K562 (cell line): ENCODE measurements around the gene HMX1.

ENCODE experiments used
- NFRKB ChIP-seq: fragments of 450-650 bp; IDR thresholded peaks from 2 replicates; pipeline ENCODE4 v1.6.1; 2016; ENCODE audit warnings: low read depth
- POLR2AphosphoS5 ChIP-seq: IDR thresholded peaks from 2 replicates; pipeline ENCODE4 v1.6.1; 2011; ENCODE audit warnings: mild to moderate bottlenecking, low read depth, low read length, moderate library complexity; ENCODE audit not compliant: control insufficient read depth, insufficient read depth
- TAF1 ChIP-seq: IDR thresholded peaks from 2 replicates; pipeline ENCODE4 v1.6.1; 2011; ENCODE audit warnings: mild to moderate bottlenecking, low read length, moderate library complexity; ENCODE audit not compliant: insufficient read depth, control insufficient read depth, severe bottlenecking; ENCODE audit errors: extremely low read depth
- ZFP1 ChIP-seq: fragments of 450-650 bp; formaldehyde crosslinking; IDR thresholded peaks from 2 replicates; pipeline ENCODE4 v1.4.0; 2020; ENCODE audit warnings: mild to moderate bottlenecking, mixed read lengths
- ZNF354B ChIP-seq: fragments of 250-450 bp; sonication (Bioruptor Pico); IDR thresholded peaks from 2 replicates; pipeline ENCODE4 v1.4.0; 2020
- TF ChIP-seq, protein P1 (sequence below): fragments of 450-650 bp; IDR thresholded peaks from 2 replicates; pipeline ENCODE4 v1.6.1; 2014; ENCODE audit warnings: low read depth, mild to moderate bottlenecking, moderate library complexity, borderline replicate concordance

- TF ChIP-seq ZFP1 (CRISPR knock-in tag) (no peak), TAF1 (no peak), ZNF354B (CRISPR knock-in tag) (no peak), NFRKB (no peak), POLR2AphosphoS5 (no peak)
- TF ChIP-seq, protein P1, sequence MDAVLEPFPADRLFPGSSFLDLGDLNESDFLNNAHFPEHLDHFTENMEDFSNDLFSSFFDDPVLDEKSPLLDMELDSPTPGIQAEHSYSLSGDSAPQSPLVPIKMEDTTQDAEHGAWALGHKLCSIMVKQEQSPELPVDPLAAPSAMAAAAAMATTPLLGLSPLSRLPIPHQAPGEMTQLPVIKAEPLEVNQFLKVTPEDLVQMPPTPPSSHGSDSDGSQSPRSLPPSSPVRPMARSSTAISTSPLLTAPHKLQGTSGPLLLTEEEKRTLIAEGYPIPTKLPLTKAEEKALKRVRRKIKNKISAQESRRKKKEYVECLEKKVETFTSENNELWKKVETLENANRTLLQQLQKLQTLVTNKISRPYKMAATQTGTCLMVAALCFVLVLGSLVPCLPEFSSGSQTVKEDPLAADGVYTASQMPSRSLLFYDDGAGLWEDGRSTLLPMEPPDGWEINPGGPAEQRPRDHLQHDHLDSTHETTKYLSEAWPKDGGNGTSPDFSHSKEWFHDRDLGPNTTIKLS: no peak
Measured at GRCh38 chr4:8905226-8905772, 33.7 kb upstream of the HMX1 start.
